ENCODE data around the gene AP5B1.
A peak's percentile ranks its signal among the peaks of the same experiment; 100 is the strongest.
"Not testable (repeated sequence)": the region's sequence is repeated elsewhere in the genome, so short reads cannot be mapped to it uniquely, and the experiment has no call there.

AP5B1 gene

GRCh38 chr11:65782816-65783228 lies 2.0 kb upstream of the AP5B1 start:
- no peak for DNase-seq

- DNase-seq, result no peak
These were observed 1.4 kb upstream of the AP5B1 start for GRCh38 chr11:65781962-65782815.

GRCh38 chr11:65781152-65781961 lies 581 bp upstream of the AP5B1 start:
- no peak for DNase-seq

- DNase-seq, result peak; percentile 77 to 89
These were observed 632 bp downstream of the AP5B1 start for GRCh38 chr11:65779919-65780769.

- no peak for DNase-seq
These were observed 1.2 kb downstream of the AP5B1 start for GRCh38 chr11:65779669-65779918.

- DNase-seq, result no peak
These were observed 1.7 kb downstream of the AP5B1 start for GRCh38 chr11:65778901-65779668.

- DNase-seq, result no peak
These were observed 2.3 kb downstream of the AP5B1 start for GRCh38 chr11:65778431-65778900.

GRCh38 chr11:65777821-65778361 lies 2.9 kb downstream of the AP5B1 start:
- DNase-seq, result no peak

- DNase-seq, result no peak
These were observed 3.5 kb downstream of the AP5B1 start for GRCh38 chr11:65777241-65777640.

- DNase-seq, result no peak
These were observed 4.0 kb downstream of the AP5B1 start for GRCh38 chr11:65776710-65777141.

- DNase-seq, result peak; percentile 96 to 97
These were observed 4.6 kb downstream of the AP5B1 start for GRCh38 chr11:65776196-65776595.

GRCh38 chr11:65774525-65775306 lies 6.1 kb downstream of the AP5B1 start:
- no peak for DNase-seq

GRCh38 chr11:65773784-65774411 lies 6.9 kb downstream of the AP5B1 start:
- DNase-seq, result no peak

GRCh38 chr11:65771589-65772112 lies 9.1 kb downstream of the AP5B1 start:
- DNase-seq, result no peak

GRCh38 chr11:65770951-65771567 lies 9.7 kb downstream of the AP5B1 start:
- DNase-seq, result no peak

- peak; percentile 45 to 63 for DNase-seq
These were observed 13.0 kb downstream of the AP5B1 start for GRCh38 chr11:65767806-65768205.

GRCh38 chr11:65767406-65767805 lies 13.4 kb downstream of the AP5B1 start:
- no peak for DNase-seq

- peak; percentile 27 to 37 for DNase-seq
These were observed 14.2 kb downstream of the AP5B1 start for GRCh38 chr11:65766535-65766934.

- no peak for DNase-seq
These were observed 16.3 kb downstream of the AP5B1 start for GRCh38 chr11:65764434-65764833.

- DNase-seq, result not testable (repeated sequence)
These were observed 18.0 kb downstream of the AP5B1 start for GRCh38 chr11:65762816-65763215.

Measured in inflammatory macrophage treated with lipopolysaccharide for 1 hour (primary cell).